ENCODE measurements around the gene ARID1B. TPM values are rescaled to one million over a fixed set of nuclear protein-coding genes. Genes with fewer than 3 reads are reported as not detected.
A peak's percentile ranks its signal among the peaks of the same experiment; 100 is the strongest.
"Not testable (repeated sequence)": the region's sequence is repeated elsewhere in the genome, so short reads cannot be mapped to it uniquely, and the experiment has no call there.

ARID1B gene
- total RNA-seq, 1 donor from 2014 or later: 78.1 TPM

DNA sequence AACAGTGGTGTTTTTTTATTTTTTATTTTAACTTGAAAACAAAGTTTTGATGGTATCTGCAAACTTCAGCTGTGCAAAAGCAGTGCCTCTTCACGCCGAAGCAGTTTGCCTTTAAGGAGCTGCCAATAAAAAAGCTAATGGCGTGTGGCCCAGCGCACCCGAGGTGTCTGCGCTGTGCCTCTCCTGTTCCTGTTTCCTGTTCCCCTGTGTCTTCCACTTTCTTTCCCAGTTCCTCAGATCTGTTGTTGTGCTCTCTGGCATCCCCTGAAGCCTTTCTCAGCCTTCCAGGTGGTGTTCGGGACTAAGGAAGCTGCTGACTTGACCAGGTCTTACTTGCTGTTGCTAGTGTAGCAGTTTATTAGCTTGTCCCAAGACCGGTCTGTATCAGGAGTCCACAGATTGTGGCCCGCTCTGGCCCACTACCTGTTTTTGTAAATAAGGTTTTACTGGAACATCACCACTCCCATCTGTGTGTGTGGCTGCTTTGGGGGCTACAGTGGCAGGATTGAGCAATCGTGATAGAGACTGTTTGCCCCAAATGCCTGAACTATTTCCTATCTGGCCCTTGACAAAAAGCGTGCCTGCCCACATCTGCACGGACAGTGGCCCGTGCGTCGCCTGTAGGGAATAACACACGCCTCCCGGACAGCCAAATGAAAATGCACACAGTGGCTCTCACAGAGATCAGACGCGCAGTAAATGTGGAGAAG, 367.8 kb downstream of the ARID1B start:
- no peaks in the 10 kb centered on the region for H3K9me3 Mint-ChIP-seq (ENCODE audit: unreplicated experiment)
- no peaks in the 10 kb centered on the region for H3K27me3 Mint-ChIP-seq (ENCODE audit: unreplicated experiment)
- H3K36me3 Mint-ChIP-seq (ENCODE audit: unreplicated experiment): peaks cover 21% of the 10 kb centered on the region
- no peak overlapping the region for H3K27ac Mint-ChIP-seq (ENCODE audit: unreplicated experiment)
- H3K4me1 Mint-ChIP-seq (ENCODE audit: unreplicated experiment): peaks cover 59% of the 10 kb centered on the region
- TF ChIP-seq, protein P1, sequence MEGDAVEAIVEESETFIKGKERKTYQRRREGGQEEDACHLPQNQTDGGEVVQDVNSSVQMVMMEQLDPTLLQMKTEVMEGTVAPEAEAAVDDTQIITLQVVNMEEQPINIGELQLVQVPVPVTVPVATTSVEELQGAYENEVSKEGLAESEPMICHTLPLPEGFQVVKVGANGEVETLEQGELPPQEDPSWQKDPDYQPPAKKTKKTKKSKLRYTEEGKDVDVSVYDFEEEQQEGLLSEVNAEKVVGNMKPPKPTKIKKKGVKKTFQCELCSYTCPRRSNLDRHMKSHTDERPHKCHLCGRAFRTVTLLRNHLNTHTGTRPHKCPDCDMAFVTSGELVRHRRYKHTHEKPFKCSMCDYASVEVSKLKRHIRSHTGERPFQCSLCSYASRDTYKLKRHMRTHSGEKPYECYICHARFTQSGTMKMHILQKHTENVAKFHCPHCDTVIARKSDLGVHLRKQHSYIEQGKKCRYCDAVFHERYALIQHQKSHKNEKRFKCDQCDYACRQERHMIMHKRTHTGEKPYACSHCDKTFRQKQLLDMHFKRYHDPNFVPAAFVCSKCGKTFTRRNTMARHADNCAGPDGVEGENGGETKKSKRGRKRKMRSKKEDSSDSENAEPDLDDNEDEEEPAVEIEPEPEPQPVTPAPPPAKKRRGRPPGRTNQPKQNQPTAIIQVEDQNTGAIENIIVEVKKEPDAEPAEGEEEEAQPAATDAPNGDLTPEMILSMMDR (IDR thresholded peaks at IDR 0.05): no peak
- no peak for DNase-seq (ENCODE audit: extremely low spot score, unreplicated experiment)
- H3K4me3 Mint-ChIP-seq (ENCODE audit: unreplicated experiment): no peak overlapping the region

- Mint-ChIP-seq H3K4me1 (ENCODE audit: unreplicated experiment) (peaks cover 65% of the 10 kb centered on the region), H3K4me3 (ENCODE audit: unreplicated experiment) (no peak overlapping the region)
- DNase-seq (ENCODE audit: extremely low spot score, unreplicated experiment): no peak
These were observed 368.6 kb downstream of the ARID1B start for GRCh38 chr6:157145656-157146285.

GRCh38 chr6:157147054-157148026, 370.2 kb downstream of the ARID1B start:
- Mint-ChIP-seq H3K27ac (ENCODE audit: unreplicated experiment) (peak overlapping the region; percentile 97), H3K36me3 (ENCODE audit: unreplicated experiment) (peaks cover 24% of the 10 kb centered on the region), H3K4me3 (ENCODE audit: unreplicated experiment) (peak overlapping the region; percentile 57), H3K4me1 (ENCODE audit: unreplicated experiment) (peaks cover 63% of the 10 kb centered on the region)
- H3K27me3 Mint-ChIP-seq (ENCODE audit: unreplicated experiment); DNase-seq (ENCODE audit: extremely low spot score, unreplicated experiment); H3K9me3 Mint-ChIP-seq (ENCODE audit: unreplicated experiment): not testable (repeated sequence)

More at GRCh38 chr6:157145656-157146285, 368.6 kb downstream of the ARID1B start:
- TF ChIP-seq, protein P1 (IDR thresholded peaks at IDR 0.05): no peak
- no peaks in the 10 kb centered on the region for H3K9me3 Mint-ChIP-seq (ENCODE audit: unreplicated experiment)
- H3K27me3 Mint-ChIP-seq (ENCODE audit: unreplicated experiment): no peaks in the 10 kb centered on the region
- peak overlapping the region; percentile 20 for H3K27ac Mint-ChIP-seq (ENCODE audit: unreplicated experiment)
- H3K36me3 Mint-ChIP-seq (ENCODE audit: unreplicated experiment): peaks cover 19% of the 10 kb centered on the region

GRCh38 chr6:157148391-157149323, 371.5 kb downstream of the ARID1B start:
- peak overlapping the region; percentile 97 for H3K27ac Mint-ChIP-seq (ENCODE audit: unreplicated experiment)
- H3K27me3 Mint-ChIP-seq (ENCODE audit: unreplicated experiment): no peaks in the 10 kb centered on the region
- H3K9me3 Mint-ChIP-seq (ENCODE audit: unreplicated experiment): no peaks in the 10 kb centered on the region
- TF ChIP-seq, protein P1 (IDR thresholded peaks at IDR 0.05): no peak
- DNase-seq (ENCODE audit: extremely low spot score, unreplicated experiment): peak; percentile 90
- H3K4me1 Mint-ChIP-seq (ENCODE audit: unreplicated experiment): peaks cover 57% of the 10 kb centered on the region
- peak overlapping the region; percentile 57 for H3K4me3 Mint-ChIP-seq (ENCODE audit: unreplicated experiment)
- peaks cover 23% of the 10 kb centered on the region for H3K36me3 Mint-ChIP-seq (ENCODE audit: unreplicated experiment)

- Mint-ChIP-seq H3K4me1 (ENCODE audit: unreplicated experiment) (peaks cover 45% of the 10 kb centered on the region), H3K27me3 (ENCODE audit: unreplicated experiment) (no peaks in the 10 kb centered on the region), H3K36me3 (ENCODE audit: unreplicated experiment) (peaks cover 27% of the 10 kb centered on the region), H3K9me3 (ENCODE audit: unreplicated experiment) (no peaks in the 10 kb centered on the region), H3K4me3 (ENCODE audit: unreplicated experiment) (no peak overlapping the region), H3K27ac (ENCODE audit: unreplicated experiment) (peak overlapping the region; percentile 97)
- TF ChIP-seq, protein P1 (IDR thresholded peaks at IDR 0.05): no peak
- DNase-seq (ENCODE audit: extremely low spot score, unreplicated experiment): no peak
These were observed 372.9 kb downstream of the ARID1B start for GRCh38 chr6:157150076-157150475.

Data from osteocyte (in vitro differentiated cells).